ENCODE results near the gene PTGES3. TPM values are rescaled to one million over a fixed set of nuclear protein-coding genes. Genes with fewer than 3 reads are reported as not detected.
"Not testable (repeated sequence)": the region's sequence is repeated elsewhere in the genome, so short reads cannot be mapped to it uniquely, and the experiment has no call there.

Gene PTGES3
- total and polyA plus RNA-seq, 5 donors: 116 to 176 (median 137) TPM

- no peaks in the 10 kb centered on the region for H3K27me3 ChIP-seq (ENCODE audit: control insufficient read depth, insufficient read depth)
- WGBS: 94% methylated on average over 7 of the region's 7 CpGs
- H3K9me3 ChIP-seq (ENCODE audit: control insufficient read depth, low read length): no peaks in the 10 kb centered on the region
- intact Hi-C loops (cut with DNase I): no loop called here
- H3K4me1 ChIP-seq (ENCODE audit: control insufficient read depth, insufficient read depth, low read length): no peaks in the 10 kb centered on the region
- DNase-seq (no peak), ATAC-seq (no peak)
- no peak overlapping the region for H3K27ac ChIP-seq (ENCODE audit: low read length)
- H3K4me3 ChIP-seq (ENCODE audit: low read length): no peak overlapping the region
Measured at GRCh38 chr12:56657416-56658379, 30.4 kb downstream of the PTGES3 start.

DNA sequence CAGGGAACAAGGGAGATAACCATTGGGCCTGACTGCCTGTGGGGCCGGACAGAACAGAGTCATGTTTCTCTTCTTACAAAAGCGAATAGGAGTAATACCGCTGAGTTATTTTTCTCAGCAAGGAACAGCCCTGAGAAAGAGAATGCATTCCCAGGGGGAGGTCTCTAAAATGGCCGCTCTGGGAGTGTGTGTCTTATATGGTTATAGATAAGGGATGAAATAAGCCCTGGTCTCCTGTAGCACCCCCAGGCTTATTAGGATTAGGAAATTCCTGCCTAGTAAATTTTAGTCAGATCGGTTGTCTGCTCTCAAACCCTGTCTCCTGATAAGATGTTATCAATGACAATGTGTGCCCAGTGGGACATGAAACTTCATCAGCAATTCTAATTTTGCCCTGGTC lies 34.3 kb downstream of the PTGES3 start:
- ATAC-seq: not testable (repeated sequence)

GRCh38 chr12:56648023-56648422 lies 40.1 kb downstream of the PTGES3 start:
- H3K9me3 ChIP-seq (ENCODE audit: control insufficient read depth, low read length); DNase-seq; ATAC-seq; H3K27ac ChIP-seq (ENCODE audit: low read length); H3K27me3 ChIP-seq (ENCODE audit: control insufficient read depth, insufficient read depth); H3K4me3 ChIP-seq (ENCODE audit: low read length); H3K4me1 ChIP-seq (ENCODE audit: control insufficient read depth, insufficient read depth, low read length): not testable (repeated sequence)
- 93% methylated on average over 9 of the region's 9 CpGs for WGBS
- intact Hi-C loops (cut with DNase I): loop anchor here in 1 of 4 donors (5.0 kb wide), 1 partner anchor 34 kb away; no protein-coding TSS in a partner anchor

More for the DNA sequence above, 34.3 kb downstream of the PTGES3 start:
- H3K27ac ChIP-seq (ENCODE audit: low read length); H3K9me3 ChIP-seq (ENCODE audit: control insufficient read depth, low read length); H3K4me3 ChIP-seq (ENCODE audit: low read length); intact Hi-C loops (cut with DNase I); H3K27me3 ChIP-seq (ENCODE audit: control insufficient read depth, insufficient read depth); H3K4me1 ChIP-seq (ENCODE audit: control insufficient read depth, insufficient read depth, low read length); DNase-seq: not testable (repeated sequence)
- 86% methylated on average over 5 of the region's 5 CpGs for WGBS

GRCh38 chr12:56645717-56646446 lies 42.2 kb downstream of the PTGES3 start, which contains the start of gene ATP5F1B:
Gene ATP5F1B (minus strand): TSS chr12:56645984. CDS start chr12:56645963, 21 bp downstream.
- H3K9me3 ChIP-seq (ENCODE audit: control insufficient read depth, low read length): no peaks in the 10 kb centered on the region
- peak within 1 kb of the TSS; percentile 89 for H3K4me3 ChIP-seq (ENCODE audit: low read length)
- H3K27me3 ChIP-seq (ENCODE audit: control insufficient read depth, insufficient read depth): no peaks in the 10 kb centered on the region
- intact Hi-C loops (cut with DNase I): loop anchor here in 1 of 4 donors (5.0 kb wide), 1 partner anchor 36 kb away; no protein-coding TSS in a partner anchor
- under 1% methylated on average over 39 of the region's 39 CpGs for WGBS
- peak; percentile 99 for ATAC-seq
- DNase-seq: peak; percentile 96 to 98 (median 97)
- H3K4me1 ChIP-seq (ENCODE audit: control insufficient read depth, insufficient read depth, low read length): no peaks in the 10 kb centered on the region
- H3K27ac ChIP-seq (ENCODE audit: low read length): peak within 1 kb of the TSS; percentile 97

GRCh38 chr12:56645201-56645716 lies 42.8 kb downstream of the PTGES3 start:
- H3K27ac ChIP-seq (ENCODE audit: low read length): peak overlapping the region; percentile 84
- peak overlapping the region; percentile 89 for H3K4me3 ChIP-seq (ENCODE audit: low read length)
- DNase-seq: peak in 2 of 3 donors; percentile 36 to 67
- H3K27me3 ChIP-seq (ENCODE audit: control insufficient read depth, insufficient read depth): no peaks in the 10 kb centered on the region
- no peaks in the 10 kb centered on the region for H3K9me3 ChIP-seq (ENCODE audit: control insufficient read depth, low read length)
- peak in 1 of 2 donors; percentile 36 for ATAC-seq
- WGBS: under 1% methylated on average over 29 of the region's 29 CpGs
- no peaks in the 10 kb centered on the region for H3K4me1 ChIP-seq (ENCODE audit: control insufficient read depth, insufficient read depth, low read length)
- intact Hi-C loops (cut with DNase I): loop anchor here in 1 of 4 donors (5.0 kb wide), 1 partner anchor 37 kb away; no protein-coding TSS in a partner anchor

DNA sequence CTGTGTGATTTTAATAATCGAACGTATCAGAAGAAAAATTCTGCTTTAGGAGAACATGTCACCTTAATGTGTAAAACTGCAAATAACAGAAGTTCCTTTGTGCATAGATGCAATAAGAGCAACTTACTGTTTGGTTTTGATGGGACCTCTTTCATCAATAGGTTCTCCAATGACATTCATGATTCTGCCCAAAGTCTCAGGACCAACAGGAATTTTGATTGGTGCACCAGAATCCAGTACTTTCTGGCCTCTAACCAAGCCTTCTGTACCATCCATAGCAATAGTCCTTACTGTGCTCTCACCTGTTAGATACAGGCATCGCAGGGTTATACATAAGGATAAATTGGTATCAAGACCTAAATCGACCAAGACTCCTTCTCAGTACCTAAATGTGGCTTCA lies 43.4 kb downstream of the PTGES3 start:
- DNase-seq (no peak), ATAC-seq (no peak)
- Histone ChIP-seq H3K27ac (ENCODE audit: low read length) (peak overlapping the region; percentile 2), H3K4me1 (ENCODE audit: control insufficient read depth, insufficient read depth, low read length) (no peaks in the 10 kb centered on the region), H3K9me3 (ENCODE audit: control insufficient read depth, low read length) (no peaks in the 10 kb centered on the region), H3K27me3 (ENCODE audit: control insufficient read depth, insufficient read depth) (no peaks in the 10 kb centered on the region), H3K4me3 (ENCODE audit: low read length) (peak overlapping the region; percentile 89)
- intact Hi-C loops (cut with DNase I): loop anchor here in 1 of 4 donors (5.0 kb wide), 1 partner anchor 38 kb away; no protein-coding TSS in a partner anchor
- WGBS: 42% methylated on average over 4 of the region's 4 CpGs

GRCh38 chr12:56641219-56641618 lies 46.9 kb downstream of the PTGES3 start:
- no peak for DNase-seq
- no peaks in the 10 kb centered on the region for H3K27me3 ChIP-seq (ENCODE audit: control insufficient read depth, insufficient read depth)
- WGBS: 79% methylated on average over 6 of the region's 6 CpGs
- ATAC-seq: no peak
- H3K4me3 ChIP-seq (ENCODE audit: low read length): no peak overlapping the region
- H3K27ac ChIP-seq (ENCODE audit: low read length): no peak overlapping the region
- no peaks in the 10 kb centered on the region for H3K9me3 ChIP-seq (ENCODE audit: control insufficient read depth, low read length)
- intact Hi-C loops (cut with DNase I): no loop called here
- H3K4me1 ChIP-seq (ENCODE audit: control insufficient read depth, insufficient read depth, low read length): no peaks in the 10 kb centered on the region

DNA sequence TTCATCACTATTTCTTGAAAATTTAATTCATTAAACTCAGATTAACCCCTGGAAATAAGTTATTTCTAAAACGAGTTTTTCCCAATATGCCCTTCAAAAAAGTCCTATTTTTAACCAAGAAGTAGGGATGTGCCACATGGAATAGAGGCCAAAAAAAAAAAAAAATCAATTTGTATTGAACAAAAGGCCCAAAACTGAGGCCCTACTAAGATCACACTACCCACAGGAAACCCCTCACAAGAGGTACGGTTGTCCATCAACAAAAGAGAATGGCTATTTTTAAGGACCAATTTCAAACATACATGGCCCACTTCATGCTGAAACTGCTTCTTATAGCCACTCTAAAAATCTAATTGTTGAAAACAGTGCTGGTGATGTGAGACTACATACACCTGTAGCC lies 50.5 kb downstream of the PTGES3 start:
- H3K27ac ChIP-seq (ENCODE audit: low read length): no peak overlapping the region
- no peak for ATAC-seq
- no peak for DNase-seq
- H3K9me3 ChIP-seq (ENCODE audit: control insufficient read depth, low read length): no peaks in the 10 kb centered on the region
- H3K4me3 ChIP-seq (ENCODE audit: low read length): no peak overlapping the region
- 55% methylated on average over 2 of the region's 2 CpGs for WGBS
- no peaks in the 10 kb centered on the region for H3K27me3 ChIP-seq (ENCODE audit: control insufficient read depth, insufficient read depth)
- H3K4me1 ChIP-seq (ENCODE audit: control insufficient read depth, insufficient read depth, low read length): peaks cover 9% of the 10 kb centered on the region
- intact Hi-C loops (cut with DNase I): no loop called here

- no peaks in the 10 kb centered on the region for H3K9me3 ChIP-seq (ENCODE audit: control insufficient read depth, low read length)
- ATAC-seq: peak; percentile 86 to 90
- 1% methylated on average over 12 of the region's 12 CpGs for WGBS
- peak; percentile 99 for DNase-seq
- H3K27me3 ChIP-seq (ENCODE audit: control insufficient read depth, insufficient read depth): no peaks in the 10 kb centered on the region
- peak overlapping the region; percentile 90 for H3K4me3 ChIP-seq (ENCODE audit: low read length)
- H3K27ac ChIP-seq (ENCODE audit: low read length): peak overlapping the region; percentile 94
- intact Hi-C loops (cut with DNase I): no loop called here
- H3K4me1 ChIP-seq (ENCODE audit: control insufficient read depth, insufficient read depth, low read length): peaks cover 12% of the 10 kb centered on the region
Measured at GRCh38 chr12:56636675-56637540, 51.2 kb downstream of the PTGES3 start.
